ENCODE results near the gene ERMP1. TPM values are rescaled to one million over a fixed set of nuclear protein-coding genes. Genes with fewer than 3 reads are reported as not detected.

The ERMP1 gene
- polyA plus RNA-seq, 1 donor from 2014 or later, result 7.8 TPM

- Histone ChIP-seq H4K20me1 (ENCODE audit: insufficient read depth) (no peaks in the 10 kb centered on the region), H3K36me3 (ENCODE audit: insufficient read depth, low read length) (peaks cover 4% of the 10 kb centered on the region), H3F3A (ENCODE audit: insufficient read depth, low read length, poor library complexity, severe bottlenecking) (no peaks in the 10 kb centered on the region), H3K9me3 (ENCODE audit: low read length) (peaks cover 3% of the 10 kb centered on the region), H3K79me2 (replicated peaks; ENCODE audit: insufficient read depth, low read length) (no peaks in the 10 kb centered on the region), H3K4me2 (ENCODE audit: low read length) (no peak overlapping the region), H3K9ac (ENCODE audit: low read length) (no peak overlapping the region), H3K9me2 (ENCODE audit: insufficient read depth, low read length) (no peaks in the 10 kb centered on the region), H3K4me3 (ENCODE audit: low read length) (no peak overlapping the region), H3K27me3 (ENCODE audit: insufficient read depth, low read depth, low read length) (no peaks in the 10 kb centered on the region), H3K27ac (ENCODE audit: low read length) (no peak overlapping the region), H2AFZ (ENCODE audit: low read depth, low read length) (no peak overlapping the region)
- TF ChIP-seq MXI1 (conservative IDR thresholded peaks at IDR 0.05; ENCODE audit: poor library complexity, severe bottlenecking) (no peak), REST (IDR thresholded peaks at IDR 0.05; ENCODE audit: borderline replicate concordance) (no peak), RAD21 (conservative IDR thresholded peaks at IDR 0.05) (no peak), EZH2 (IDR thresholded peaks at IDR 0.05; ENCODE audit: borderline replicate concordance, insufficient read depth, low read length, poor library complexity, severe bottlenecking) (no peak), SMC3 (conservative IDR thresholded peaks at IDR 0.05; ENCODE audit: poor library complexity) (no peak), POLR2AphosphoS5 (IDR thresholded peaks at IDR 0.05) (no peak), CTCF (IDR thresholded peaks at IDR 0.05; ENCODE audit: poor library complexity, severe bottlenecking) (no peak), TAF1 (IDR thresholded peaks at IDR 0.05; ENCODE audit: low read depth) (no peak), EP300 (conservative IDR thresholded peaks at IDR 0.05; ENCODE audit: poor library complexity, severe bottlenecking) (no peak)
These were observed 96.2 kb downstream of the ERMP1 start for GRCh38 chr9:5736563-5737346.

GRCh38 chr9:5735072-5735471 lies 97.8 kb downstream of the ERMP1 start:
- H3K27me3 ChIP-seq (ENCODE audit: insufficient read depth, low read depth, low read length), result no peaks in the 10 kb centered on the region
- no peak overlapping the region for H2AFZ ChIP-seq (ENCODE audit: low read depth, low read length)
- no peaks in the 10 kb centered on the region for H3F3A ChIP-seq (ENCODE audit: insufficient read depth, low read length, poor library complexity, severe bottlenecking)
- H3K9me2 ChIP-seq (ENCODE audit: insufficient read depth, low read length), result no peaks in the 10 kb centered on the region
- peaks cover 4% of the 10 kb centered on the region for H3K36me3 ChIP-seq (ENCODE audit: insufficient read depth, low read length)
- H3K27ac ChIP-seq (ENCODE audit: low read length), result no peak overlapping the region
- H3K4me3 ChIP-seq (ENCODE audit: low read length), result no peak overlapping the region
- TF ChIP-seq SMC3 (conservative IDR thresholded peaks at IDR 0.05; ENCODE audit: poor library complexity), result no peak
- no peak for TF ChIP-seq POLR2AphosphoS5 (IDR thresholded peaks at IDR 0.05)
- no peak for TF ChIP-seq EZH2 (IDR thresholded peaks at IDR 0.05; ENCODE audit: borderline replicate concordance, insufficient read depth, low read length, poor library complexity, severe bottlenecking)
- no peak for TF ChIP-seq EP300 (conservative IDR thresholded peaks at IDR 0.05; ENCODE audit: poor library complexity, severe bottlenecking)
- no peak for TF ChIP-seq TAF1 (IDR thresholded peaks at IDR 0.05; ENCODE audit: low read depth)
- no peak for TF ChIP-seq RAD21 (conservative IDR thresholded peaks at IDR 0.05)
- TF ChIP-seq MXI1 (conservative IDR thresholded peaks at IDR 0.05; ENCODE audit: poor library complexity, severe bottlenecking), result no peak
- TF ChIP-seq REST (IDR thresholded peaks at IDR 0.05; ENCODE audit: borderline replicate concordance), result no peak
- TF ChIP-seq CTCF (IDR thresholded peaks at IDR 0.05; ENCODE audit: poor library complexity, severe bottlenecking), result no peak
- H3K9ac ChIP-seq (ENCODE audit: low read length), result no peak overlapping the region
- peaks cover 3% of the 10 kb centered on the region for H3K9me3 ChIP-seq (ENCODE audit: low read length)
- H3K4me2 ChIP-seq (ENCODE audit: low read length), result no peak overlapping the region
- no peaks in the 10 kb centered on the region for H3K79me2 ChIP-seq (replicated peaks; ENCODE audit: insufficient read depth, low read length)
- no peaks in the 10 kb centered on the region for H4K20me1 ChIP-seq (ENCODE audit: insufficient read depth)
